Measurements from ENCODE around the gene SVIL. TPM values are rescaled to one million over a fixed set of nuclear protein-coding genes. Genes with fewer than 3 reads are reported as not detected.
"Not testable (repeated sequence)": the region's sequence is repeated elsewhere in the genome, so short reads cannot be mapped to it uniquely, and the experiment has no call there.

The SVIL gene
- total and polyA plus RNA-seq, 2 donors (not counting 1 experiment from before 2014, with no cell fraction given), result 0.74 to 0.88 TPM

DNA sequence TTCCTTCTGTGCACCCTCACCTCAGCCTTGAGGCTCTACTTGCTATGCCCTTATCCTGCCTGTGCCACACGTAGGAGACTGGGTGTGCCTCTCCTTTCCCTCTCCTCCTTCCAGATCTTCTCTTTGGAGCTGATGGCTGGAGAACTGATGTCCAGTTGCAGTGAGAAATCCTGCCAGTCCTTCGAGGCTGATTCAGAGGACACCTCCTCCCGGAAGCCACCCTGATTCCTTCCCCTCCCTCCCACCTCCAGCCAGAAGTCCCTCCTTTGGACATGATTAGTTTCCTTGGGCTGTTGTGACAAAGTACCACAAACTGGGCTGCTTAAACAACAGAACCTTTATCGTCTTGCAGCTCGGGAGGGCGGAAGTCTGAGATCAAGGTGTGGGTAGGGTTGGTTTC, 184.4 kb downstream of the SVIL start:
- H3K4me1 ChIP-seq (ENCODE audit: control insufficient read depth in 2 of 2, insufficient read depth in 2 of 2, low read length in 2 of 2), result no peaks in the 10 kb centered on the region
- no peak overlapping the region for H3K27ac Mint-ChIP-seq
- H3K9ac ChIP-seq (ENCODE audit: low read length), result no peak overlapping the region
- no peaks in the 10 kb centered on the region for H3K9me3 ChIP-seq (ENCODE audit: control extremely low read depth in 1 of 3, control insufficient read depth in 2 of 3, insufficient read depth in 1 of 3, low read length in 2 of 3)
- H3K4me1 Mint-ChIP-seq, result no peaks in the 10 kb centered on the region
- CTCF ChIA-PET, result interaction anchor here (0.6 to 1.9 kb wide), 4 partner anchors 8 to 269 kb away, joined by 3 to 5 read pairs (median 4); no protein-coding TSS in a partner anchor
- no peaks in the 10 kb centered on the region for H3K9me3 Mint-ChIP-seq (ENCODE audit: insufficient read depth)
- 100% methylated on average over 1 of the region's 6 CpGs for WGBS (ENCODE audit: insufficient coverage)
- intact Hi-C loops (cut with micrococcal nuclease), result no loop called here
- DNase-seq (no peak), ATAC-seq (ENCODE audit: low read depth) (no peak)
- H3K4me3 Mint-ChIP-seq, result no peak overlapping the region
- POLR2A ChIA-PET, result no interaction called here
- no peak overlapping the region for H2AFZ ChIP-seq (ENCODE audit: insufficient read depth, low read depth, low read length, poor library complexity, severe bottlenecking)
- TF ChIP-seq, protein P1, sequence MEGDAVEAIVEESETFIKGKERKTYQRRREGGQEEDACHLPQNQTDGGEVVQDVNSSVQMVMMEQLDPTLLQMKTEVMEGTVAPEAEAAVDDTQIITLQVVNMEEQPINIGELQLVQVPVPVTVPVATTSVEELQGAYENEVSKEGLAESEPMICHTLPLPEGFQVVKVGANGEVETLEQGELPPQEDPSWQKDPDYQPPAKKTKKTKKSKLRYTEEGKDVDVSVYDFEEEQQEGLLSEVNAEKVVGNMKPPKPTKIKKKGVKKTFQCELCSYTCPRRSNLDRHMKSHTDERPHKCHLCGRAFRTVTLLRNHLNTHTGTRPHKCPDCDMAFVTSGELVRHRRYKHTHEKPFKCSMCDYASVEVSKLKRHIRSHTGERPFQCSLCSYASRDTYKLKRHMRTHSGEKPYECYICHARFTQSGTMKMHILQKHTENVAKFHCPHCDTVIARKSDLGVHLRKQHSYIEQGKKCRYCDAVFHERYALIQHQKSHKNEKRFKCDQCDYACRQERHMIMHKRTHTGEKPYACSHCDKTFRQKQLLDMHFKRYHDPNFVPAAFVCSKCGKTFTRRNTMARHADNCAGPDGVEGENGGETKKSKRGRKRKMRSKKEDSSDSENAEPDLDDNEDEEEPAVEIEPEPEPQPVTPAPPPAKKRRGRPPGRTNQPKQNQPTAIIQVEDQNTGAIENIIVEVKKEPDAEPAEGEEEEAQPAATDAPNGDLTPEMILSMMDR (IDR thresholded peaks at IDR 0.05), result no peak
- no peak for TF ChIP-seq EZH2 (IDR thresholded peaks at IDR 0.05; ENCODE audit: borderline replicate concordance, insufficient read depth, low read depth, low read length, poor library complexity, severe bottlenecking)
- no peak overlapping the region for H3K4me3 ChIP-seq (ENCODE audit: control extremely low read depth in 1 of 5, extremely low read depth in 1 of 5, insufficient read depth in 1 of 5, low read depth in 2 of 5, low read length in 4 of 5)
- H4K20me1 ChIP-seq (ENCODE audit: control insufficient read depth, insufficient read depth, low read length, poor library complexity, severe bottlenecking), result no peaks in the 10 kb centered on the region
- H3K79me2 ChIP-seq (ENCODE audit: control insufficient read depth, insufficient read depth, low read length), result no peaks in the 10 kb centered on the region
- H3K27ac ChIP-seq (ENCODE audit: low read length in 2 of 2), result no peak overlapping the region
- H3K36me3 ChIP-seq (replicated peaks in 1 of 2; ENCODE audit: control extremely low read depth in 1 of 2, control insufficient read depth in 1 of 2, extremely low read depth in 1 of 2, insufficient read depth in 2 of 2, low read length in 1 of 2), result no peaks in the 10 kb centered on the region
- no peaks in the 10 kb centered on the region for H3K27me3 Mint-ChIP-seq
- no peak overlapping the region for H3K4me2 ChIP-seq (replicated peaks; ENCODE audit: low read depth, low read length, poor library complexity, severe bottlenecking)
- no peaks in the 10 kb centered on the region for H3K27me3 ChIP-seq (replicated peaks in 1 of 4; ENCODE audit: control extremely low read depth in 1 of 4, control insufficient read depth in 3 of 4, insufficient read depth in 4 of 4, low read length in 3 of 4)

- H3K4me3 ChIP-seq (ENCODE audit: control extremely low read depth in 1 of 5, extremely low read depth in 1 of 5, insufficient read depth in 1 of 5, low read depth in 2 of 5, low read length in 4 of 5); H3K4me2 ChIP-seq (replicated peaks; ENCODE audit: low read depth, low read length, poor library complexity, severe bottlenecking); H3K9ac ChIP-seq (ENCODE audit: low read length); H4K20me1 ChIP-seq (ENCODE audit: control insufficient read depth, insufficient read depth, low read length, poor library complexity, severe bottlenecking); H3K4me1 Mint-ChIP-seq; H3K27ac Mint-ChIP-seq; H3K27me3 Mint-ChIP-seq; H3K36me3 ChIP-seq (replicated peaks in 1 of 2; ENCODE audit: control extremely low read depth in 1 of 2, control insufficient read depth in 1 of 2, extremely low read depth in 1 of 2, insufficient read depth in 2 of 2, low read length in 1 of 2); H3K9me3 ChIP-seq (ENCODE audit: control extremely low read depth in 1 of 3, control insufficient read depth in 2 of 3, insufficient read depth in 1 of 3, low read length in 2 of 3); H3K9me3 Mint-ChIP-seq (ENCODE audit: insufficient read depth); intact Hi-C loops (cut with micrococcal nuclease); H3K79me2 ChIP-seq (ENCODE audit: control insufficient read depth, insufficient read depth, low read length); H3K27me3 ChIP-seq (replicated peaks in 1 of 4; ENCODE audit: control extremely low read depth in 1 of 4, control insufficient read depth in 3 of 4, insufficient read depth in 4 of 4, low read length in 3 of 4); H3K4me3 Mint-ChIP-seq; H2AFZ ChIP-seq (ENCODE audit: insufficient read depth, low read depth, low read length, poor library complexity, severe bottlenecking); H3K27ac ChIP-seq (ENCODE audit: low read length in 2 of 2); POLR2A ChIA-PET; H3K4me1 ChIP-seq (ENCODE audit: control insufficient read depth in 2 of 2, insufficient read depth in 2 of 2, low read length in 2 of 2): not testable (repeated sequence)
- 31% methylated on average over 11 of the region's 21 CpGs for WGBS (ENCODE audit: insufficient coverage)
- DNase-seq, result peak; percentile 62
- TF ChIP-seq, protein P1 (IDR thresholded peaks at IDR 0.05), result peak; percentile 84
- CTCF ChIA-PET, result interaction anchor here (0.7 to 2.5 kb wide), 7 partner anchors 9 to 821 kb away, joined by 3 to 14 read pairs (median 3); no protein-coding TSS in a partner anchor
- ATAC-seq (ENCODE audit: low read depth), result peak; percentile 68
Measured at GRCh38 chr10:29448756-29449592, 185.8 kb downstream of the SVIL start.
